ENCODE data around the gene MKRN1.

DNA sequence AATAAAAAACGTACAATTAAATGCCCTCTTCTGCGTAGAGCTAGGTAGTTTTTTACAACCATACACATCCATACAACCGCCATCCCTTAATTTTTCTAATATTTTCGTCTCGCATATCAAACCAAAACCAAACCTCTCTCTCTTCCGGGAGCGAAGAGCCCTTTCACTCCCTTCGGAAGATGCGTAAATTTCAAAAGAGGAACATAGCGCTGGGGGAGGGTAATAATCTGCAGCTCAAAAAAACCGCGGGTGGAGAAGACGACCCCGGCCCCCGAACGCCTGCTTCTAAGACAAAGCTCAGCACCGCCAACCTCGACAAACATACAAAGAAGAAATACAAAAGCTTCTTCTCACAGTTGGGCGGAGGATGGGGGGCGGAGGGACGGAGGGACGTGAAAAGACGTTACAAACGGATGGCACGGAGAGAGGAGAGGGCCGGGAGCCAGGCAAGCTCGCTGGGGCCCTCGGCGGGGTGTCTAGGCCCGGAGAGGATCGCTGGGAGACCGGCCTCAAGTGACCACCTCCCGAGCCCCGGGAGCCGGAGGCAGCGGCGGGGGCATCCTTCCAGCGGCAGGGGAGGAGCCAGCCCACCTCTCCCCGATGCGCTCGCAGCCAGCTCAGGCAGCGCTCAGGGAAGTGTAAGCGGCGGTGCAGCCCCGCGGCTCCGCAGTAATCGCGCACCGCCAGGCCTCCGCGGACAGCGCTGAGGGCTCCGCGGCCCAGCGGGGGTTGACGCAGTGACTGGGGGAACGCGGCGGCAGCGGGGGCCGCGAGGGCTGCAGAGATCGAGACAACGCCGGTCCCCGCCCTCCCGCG is 851 bp downstream of the MKRN1 start:
- TF ChIP-seq, protein P1, sequence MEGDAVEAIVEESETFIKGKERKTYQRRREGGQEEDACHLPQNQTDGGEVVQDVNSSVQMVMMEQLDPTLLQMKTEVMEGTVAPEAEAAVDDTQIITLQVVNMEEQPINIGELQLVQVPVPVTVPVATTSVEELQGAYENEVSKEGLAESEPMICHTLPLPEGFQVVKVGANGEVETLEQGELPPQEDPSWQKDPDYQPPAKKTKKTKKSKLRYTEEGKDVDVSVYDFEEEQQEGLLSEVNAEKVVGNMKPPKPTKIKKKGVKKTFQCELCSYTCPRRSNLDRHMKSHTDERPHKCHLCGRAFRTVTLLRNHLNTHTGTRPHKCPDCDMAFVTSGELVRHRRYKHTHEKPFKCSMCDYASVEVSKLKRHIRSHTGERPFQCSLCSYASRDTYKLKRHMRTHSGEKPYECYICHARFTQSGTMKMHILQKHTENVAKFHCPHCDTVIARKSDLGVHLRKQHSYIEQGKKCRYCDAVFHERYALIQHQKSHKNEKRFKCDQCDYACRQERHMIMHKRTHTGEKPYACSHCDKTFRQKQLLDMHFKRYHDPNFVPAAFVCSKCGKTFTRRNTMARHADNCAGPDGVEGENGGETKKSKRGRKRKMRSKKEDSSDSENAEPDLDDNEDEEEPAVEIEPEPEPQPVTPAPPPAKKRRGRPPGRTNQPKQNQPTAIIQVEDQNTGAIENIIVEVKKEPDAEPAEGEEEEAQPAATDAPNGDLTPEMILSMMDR (IDR thresholded peaks at IDR 0.05): no peak
- TF ChIP-seq TCF7L2 (IDR thresholded peaks at IDR 0.05; ENCODE audit: low read depth, low read length) (no peak), POLR2AphosphoS5 (IDR thresholded peaks at IDR 0.05; ENCODE audit: low read depth, low read length) (no peak)
- TF ChIP-seq, protein P2, sequence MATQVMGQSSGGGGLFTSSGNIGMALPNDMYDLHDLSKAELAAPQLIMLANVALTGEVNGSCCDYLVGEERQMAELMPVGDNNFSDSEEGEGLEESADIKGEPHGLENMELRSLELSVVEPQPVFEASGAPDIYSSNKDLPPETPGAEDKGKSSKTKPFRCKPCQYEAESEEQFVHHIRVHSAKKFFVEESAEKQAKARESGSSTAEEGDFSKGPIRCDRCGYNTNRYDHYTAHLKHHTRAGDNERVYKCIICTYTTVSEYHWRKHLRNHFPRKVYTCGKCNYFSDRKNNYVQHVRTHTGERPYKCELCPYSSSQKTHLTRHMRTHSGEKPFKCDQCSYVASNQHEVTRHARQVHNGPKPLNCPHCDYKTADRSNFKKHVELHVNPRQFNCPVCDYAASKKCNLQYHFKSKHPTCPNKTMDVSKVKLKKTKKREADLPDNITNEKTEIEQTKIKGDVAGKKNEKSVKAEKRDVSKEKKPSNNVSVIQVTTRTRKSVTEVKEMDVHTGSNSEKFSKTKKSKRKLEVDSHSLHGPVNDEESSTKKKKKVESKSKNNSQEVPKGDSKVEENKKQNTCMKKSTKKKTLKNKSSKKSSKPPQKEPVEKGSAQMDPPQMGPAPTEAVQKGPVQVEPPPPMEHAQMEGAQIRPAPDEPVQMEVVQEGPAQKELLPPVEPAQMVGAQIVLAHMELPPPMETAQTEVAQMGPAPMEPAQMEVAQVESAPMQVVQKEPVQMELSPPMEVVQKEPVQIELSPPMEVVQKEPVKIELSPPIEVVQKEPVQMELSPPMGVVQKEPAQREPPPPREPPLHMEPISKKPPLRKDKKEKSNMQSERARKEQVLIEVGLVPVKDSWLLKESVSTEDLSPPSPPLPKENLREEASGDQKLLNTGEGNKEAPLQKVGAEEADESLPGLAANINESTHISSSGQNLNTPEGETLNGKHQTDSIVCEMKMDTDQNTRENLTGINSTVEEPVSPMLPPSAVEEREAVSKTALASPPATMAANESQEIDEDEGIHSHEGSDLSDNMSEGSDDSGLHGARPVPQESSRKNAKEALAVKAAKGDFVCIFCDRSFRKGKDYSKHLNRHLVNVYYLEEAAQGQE (IDR thresholded peaks at IDR 0.05; ENCODE audit: insufficient read depth in 1 of 2, low read depth in 2 of 2, low read length in 1 of 2): no peak
